Measurements from ENCODE around the gene MYO5C.

The MYO5C gene

DNA sequence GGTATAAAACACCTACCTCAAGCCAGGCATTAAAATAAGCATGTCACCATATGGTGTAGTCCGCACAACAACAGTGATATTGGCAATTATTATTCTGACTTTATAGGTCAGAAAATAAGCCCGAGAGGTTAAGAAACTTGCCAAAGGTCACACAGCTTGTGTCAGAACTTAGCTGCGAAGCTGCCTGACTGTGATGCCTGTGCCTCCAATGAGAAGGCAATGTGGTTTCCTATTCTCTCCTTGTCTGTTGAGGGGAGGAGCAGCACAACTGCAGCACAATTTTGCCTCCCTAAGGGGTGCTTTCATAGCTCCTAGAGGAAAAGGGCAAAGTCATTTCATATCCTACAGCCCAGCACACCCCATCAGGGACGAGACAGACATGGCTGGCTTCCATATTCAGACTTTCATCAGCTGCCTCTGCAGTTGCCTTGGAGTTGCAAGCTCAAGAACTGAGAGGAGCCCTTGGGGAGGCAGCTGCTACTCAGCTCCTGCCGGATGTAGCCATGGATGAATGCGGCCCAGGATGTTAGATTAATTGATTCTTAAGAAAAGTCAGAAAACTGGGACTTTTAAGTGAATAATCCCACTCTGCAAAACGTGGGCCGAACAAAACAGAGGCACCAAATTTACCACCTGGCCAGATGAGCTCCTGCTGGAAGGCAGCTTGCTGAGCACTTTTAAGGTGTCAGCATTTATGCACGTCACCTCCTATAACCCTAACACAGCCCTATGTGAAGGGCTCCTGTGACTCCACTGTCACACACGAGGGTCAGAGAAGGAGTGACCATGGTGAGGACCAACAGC is 38.5 kb downstream of the MYO5C start:
- DNase-seq (ENCODE audit: low read depth): no peak
- no peak overlapping the region for H3K4me3 ChIP-seq (ENCODE audit: low read depth, low read length)
- no peak for TF ChIP-seq CTCF (IDR thresholded peaks at IDR 0.05; ENCODE audit: insufficient read depth, low read depth, low read length, missing control alignments)

DNA sequence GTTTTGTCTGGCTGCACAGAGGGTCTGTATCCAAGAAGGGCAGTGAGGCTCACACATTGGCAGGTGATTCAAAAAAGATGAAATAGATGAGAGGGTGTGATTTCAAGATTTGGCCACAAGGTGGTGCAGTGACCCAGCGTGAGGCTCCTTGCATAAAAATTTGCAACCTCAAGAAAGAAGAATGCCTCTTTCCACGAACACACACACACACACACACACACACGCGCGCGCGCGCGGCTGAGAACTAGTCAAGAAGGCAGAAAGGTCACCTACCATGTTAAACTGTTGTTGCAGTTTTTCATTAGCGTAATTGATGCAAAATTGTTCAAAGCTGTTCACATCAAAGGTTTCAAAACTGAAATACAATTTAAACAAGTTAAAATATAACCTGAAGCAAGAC is 39.2 kb downstream of the MYO5C start:
- TF ChIP-seq CTCF (IDR thresholded peaks at IDR 0.05; ENCODE audit: insufficient read depth, low read depth, low read length, missing control alignments): peak; percentile 78
- DNase-seq (ENCODE audit: low read depth): peak; percentile 87
- peak overlapping the region; percentile 29; the same call in 1 of the 2 replicates for H3K4me3 ChIP-seq (ENCODE audit: low read depth, low read length)

- DNase-seq (ENCODE audit: low read depth): no peak
- H3K4me3 ChIP-seq (ENCODE audit: low read depth, low read length): no peak overlapping the region
- no peak for TF ChIP-seq CTCF (IDR thresholded peaks at IDR 0.05; ENCODE audit: insufficient read depth, low read depth, low read length, missing control alignments)
Observed at GRCh38 chr15:52255935-52256334, 39.7 kb downstream of the MYO5C start.

GRCh38 chr15:52255008-52255407 is 40.6 kb downstream of the MYO5C start:
- no peak overlapping the region for H3K4me3 ChIP-seq (ENCODE audit: low read depth, low read length)
- TF ChIP-seq CTCF (IDR thresholded peaks at IDR 0.05; ENCODE audit: insufficient read depth, low read depth, low read length, missing control alignments): no peak
- DNase-seq (ENCODE audit: low read depth): no peak

- peak; percentile 32 for TF ChIP-seq CTCF (IDR thresholded peaks at IDR 0.05; ENCODE audit: insufficient read depth, low read depth, low read length, missing control alignments)
- DNase-seq (ENCODE audit: low read depth): peak; percentile 28
- no peak overlapping the region for H3K4me3 ChIP-seq (ENCODE audit: low read depth, low read length)
Observed at GRCh38 chr15:52254391-52254790, 41.2 kb downstream of the MYO5C start.

- DNase-seq (ENCODE audit: low read depth): no peak
- H3K4me3 ChIP-seq (ENCODE audit: low read depth, low read length): no peak overlapping the region
- TF ChIP-seq CTCF (IDR thresholded peaks at IDR 0.05; ENCODE audit: insufficient read depth, low read depth, low read length, missing control alignments): no peak
Observed at GRCh38 chr15:52252781-52253180, 42.8 kb downstream of the MYO5C start.

Measured in GM12865 (cell line).